WTC11 (cell line): ENCODE measurements around the gene ZMYM5. TPM values are rescaled to one million over a fixed set of nuclear protein-coding genes. Genes with fewer than 3 reads are reported as not detected.

ENCODE experiments used
- ATF2 ChIP-seq: sonication (generic); formaldehyde crosslinking; IDR thresholded peaks from 2 replicates; pipeline ENCODE4 v1.8.1; 2022; ENCODE audit warnings: low read depth, missing genetic modification reagents, borderline replicate concordance
- CBFB ChIP-seq: sonication (generic); formaldehyde crosslinking; IDR thresholded peaks from 2 replicates; pipeline ENCODE4 v1.8.1; 2022; ENCODE audit warnings: mild to moderate bottlenecking, low read depth, missing genetic modification reagents
- CREM ChIP-seq: sonication (generic); formaldehyde crosslinking; IDR thresholded peaks from 2 replicates; pipeline ENCODE4 v1.8.1; 2022; ENCODE audit warnings: mild to moderate bottlenecking, missing genetic modification reagents, moderate library complexity
- ELF4 ChIP-seq: sonication (generic); formaldehyde crosslinking; IDR thresholded peaks from 2 replicates; pipeline ENCODE4 v1.8.1; 2022; ENCODE audit warnings: low read depth, mild to moderate bottlenecking, moderate library complexity, missing genetic modification reagents
- EMX1 ChIP-seq: fragments of 250-450 bp; sonication (Bioruptor Pico); IDR thresholded peaks from 2 replicates; pipeline ENCODE4 v1.8.0; 2021; ENCODE audit warnings: mild to moderate bottlenecking
- FOXK1 ChIP-seq: sonication (generic); formaldehyde crosslinking; IDR thresholded peaks from 2 replicates; pipeline ENCODE4 v1.8.0; 2022; ENCODE audit warnings: mild to moderate bottlenecking, moderate library complexity, missing genetic modification reagents
- GABPB1 ChIP-seq: sonication (generic); formaldehyde crosslinking; IDR thresholded peaks from 2 replicates; pipeline ENCODE4 v1.8.1; 2023; ENCODE audit warnings: mild to moderate bottlenecking, missing genetic modification reagents
- NFATC4 ChIP-seq: fragments of 250-450 bp; sonication (Bioruptor Pico); IDR thresholded peaks from 2 replicates; pipeline ENCODE4 v1.9.0; 2021; ENCODE audit warnings: mild to moderate bottlenecking
- NFE2L1 ChIP-seq: sonication (generic); formaldehyde crosslinking; IDR thresholded peaks from 2 replicates; pipeline ENCODE4 v1.8.1; 2023; ENCODE audit warnings: missing genetic modification reagents
- RELA ChIP-seq: sonication (generic); formaldehyde crosslinking; IDR thresholded peaks from 2 replicates; pipeline ENCODE4 v1.8.1; 2022; ENCODE audit warnings: missing genetic modification reagents, mild to moderate bottlenecking, borderline replicate concordance
- SMAD3 ChIP-seq: sonication (generic); formaldehyde crosslinking; IDR thresholded peaks from 2 replicates; pipeline ENCODE4 v1.8.0; 2022; ENCODE audit warnings: missing genetic modification reagents, mild to moderate bottlenecking, borderline replicate concordance
- SMAD4 ChIP-seq: sonication (generic); formaldehyde crosslinking; IDR thresholded peaks from 2 replicates; pipeline ENCODE4 v1.8.0; 2022; ENCODE audit warnings: mild to moderate bottlenecking, missing genetic modification reagents
- SOX15 ChIP-seq: fragments of 250-450 bp; sonication (Bioruptor Pico); IDR thresholded peaks from 2 replicates; pipeline ENCODE4 v1.9.0; 2021; ENCODE audit warnings: mild to moderate bottlenecking
- SP1 ChIP-seq: sonication (generic); formaldehyde crosslinking; conservative IDR thresholded peaks from 2 replicates; pipeline ENCODE4 v1.8.1; 2022; ENCODE audit warnings: missing genetic modification reagents
- TEAD4 ChIP-seq: sonication (generic); formaldehyde crosslinking; IDR thresholded peaks from 2 replicates; pipeline ENCODE4 v1.8.0; 2022; ENCODE audit warnings: mild to moderate bottlenecking, missing genetic modification reagents
- ZNF121 ChIP-seq: sonication (generic); formaldehyde crosslinking; IDR thresholded peaks from 2 replicates; pipeline ENCODE4 v1.8.0; 2023; ENCODE audit warnings: missing genetic modification reagents
- ZNF219 ChIP-seq: sonication (generic); formaldehyde crosslinking; IDR thresholded peaks from 2 replicates; pipeline ENCODE4 v1.8.0; 2023; ENCODE audit warnings: missing genetic modification reagents, mild to moderate bottlenecking, borderline replicate concordance
- ZNF396 ChIP-seq: fragments of 250-450 bp; sonication (Bioruptor Pico); IDR thresholded peaks from 2 replicates; pipeline ENCODE4 v1.8.0; 2021; ENCODE audit warnings: mild to moderate bottlenecking, moderate library complexity, borderline replicate concordance
- ZNF416 ChIP-seq: fragments of 250-450 bp; sonication (Bioruptor Pico); IDR thresholded peaks from 2 replicates; pipeline ENCODE4 v1.9.0; 2021; ENCODE audit warnings: mild to moderate bottlenecking, inconsistent platforms
- total RNA-seq: library from RNA; stranded (reverse); gene quantifications from 3 replicates; pipeline ENCODE4 v1.2.3, GENCODE V29; 2021
- TF ChIP-seq, protein P1 (sequence below): sonication (generic); formaldehyde crosslinking; IDR thresholded peaks from 2 replicates; pipeline ENCODE4 v1.8.0; 2023; ENCODE audit warnings: missing genetic modification reagents, mild to moderate bottlenecking, borderline replicate concordance
- TF ChIP-seq, protein P2 (sequence below): fragments of 250-450 bp; sonication (Bioruptor Pico); IDR thresholded peaks from 2 replicates; pipeline ENCODE4 v2.1.2; 2022; ENCODE audit warnings: mild to moderate bottlenecking, moderate library complexity
- TF ChIP-seq, protein P3 (sequence below): sonication (generic); formaldehyde crosslinking; IDR thresholded peaks from 2 replicates; pipeline ENCODE4 v1.8.0; 2022; ENCODE audit warnings: mild to moderate bottlenecking, missing genetic modification reagents
- TF ChIP-seq, protein P4 (sequence below): sonication (generic); formaldehyde crosslinking; IDR thresholded peaks from 2 replicates; pipeline ENCODE4 v1.8.1; 2023; ENCODE audit warnings: mild to moderate bottlenecking, missing genetic modification reagents, moderate library complexity
- TF ChIP-seq, protein P5 (sequence below): sonication (generic); formaldehyde crosslinking; IDR thresholded peaks from 2 replicates; pipeline ENCODE4 v1.8.1; 2022; ENCODE audit warnings: mild to moderate bottlenecking, missing genetic modification reagents, moderate library complexity, borderline replicate concordance
- TF ChIP-seq, protein P6 (sequence below): sonication (generic); formaldehyde crosslinking; IDR thresholded peaks from 2 replicates; pipeline ENCODE4 v1.8.1; 2022; ENCODE audit warnings: mild to moderate bottlenecking, moderate library complexity, missing genetic modification reagents

The ZMYM5 gene
- total RNA-seq, 1 experiment from 2014 or later, result 10.3 TPM

- TF ChIP-seq ZNF219 (CRISPR knock-in tag), result no peak
- TF ChIP-seq SOX15, result no peak
- TF ChIP-seq SMAD4 (CRISPR knock-in tag), result no peak
- TF ChIP-seq RELA (CRISPR knock-in tag), result no peak
- no peak for TF ChIP-seq CBFB (CRISPR knock-in tag)
- TF ChIP-seq, protein P1, sequence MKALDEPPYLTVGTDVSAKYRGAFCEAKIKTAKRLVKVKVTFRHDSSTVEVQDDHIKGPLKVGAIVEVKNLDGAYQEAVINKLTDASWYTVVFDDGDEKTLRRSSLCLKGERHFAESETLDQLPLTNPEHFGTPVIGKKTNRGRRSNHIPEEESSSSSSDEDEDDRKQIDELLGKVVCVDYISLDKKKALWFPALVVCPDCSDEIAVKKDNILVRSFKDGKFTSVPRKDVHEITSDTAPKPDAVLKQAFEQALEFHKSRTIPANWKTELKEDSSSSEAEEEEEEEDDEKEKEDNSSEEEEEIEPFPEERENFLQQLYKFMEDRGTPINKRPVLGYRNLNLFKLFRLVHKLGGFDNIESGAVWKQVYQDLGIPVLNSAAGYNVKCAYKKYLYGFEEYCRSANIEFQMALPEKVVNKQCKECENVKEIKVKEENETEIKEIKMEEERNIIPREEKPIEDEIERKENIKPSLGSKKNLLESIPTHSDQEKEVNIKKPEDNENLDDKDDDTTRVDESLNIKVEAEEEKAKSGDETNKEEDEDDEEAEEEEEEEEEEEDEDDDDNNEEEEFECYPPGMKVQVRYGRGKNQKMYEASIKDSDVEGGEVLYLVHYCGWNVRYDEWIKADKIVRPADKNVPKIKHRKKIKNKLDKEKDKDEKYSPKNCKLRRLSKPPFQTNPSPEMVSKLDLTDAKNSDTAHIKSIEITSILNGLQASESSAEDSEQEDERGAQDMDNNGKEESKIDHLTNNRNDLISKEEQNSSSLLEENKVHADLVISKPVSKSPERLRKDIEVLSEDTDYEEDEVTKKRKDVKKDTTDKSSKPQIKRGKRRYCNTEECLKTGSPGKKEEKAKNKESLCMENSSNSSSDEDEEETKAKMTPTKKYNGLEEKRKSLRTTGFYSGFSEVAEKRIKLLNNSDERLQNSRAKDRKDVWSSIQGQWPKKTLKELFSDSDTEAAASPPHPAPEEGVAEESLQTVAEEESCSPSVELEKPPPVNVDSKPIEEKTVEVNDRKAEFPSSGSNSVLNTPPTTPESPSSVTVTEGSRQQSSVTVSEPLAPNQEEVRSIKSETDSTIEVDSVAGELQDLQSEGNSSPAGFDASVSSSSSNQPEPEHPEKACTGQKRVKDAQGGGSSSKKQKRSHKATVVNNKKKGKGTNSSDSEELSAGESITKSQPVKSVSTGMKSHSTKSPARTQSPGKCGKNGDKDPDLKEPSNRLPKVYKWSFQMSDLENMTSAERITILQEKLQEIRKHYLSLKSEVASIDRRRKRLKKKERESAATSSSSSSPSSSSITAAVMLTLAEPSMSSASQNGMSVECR (CRISPR knock-in tag), result 0 out of 2 replicates have a peak, but pooled peaks have one; percentile 49
- no peak for TF ChIP-seq ZNF416 (CRISPR knock-in tag)
- no peak for TF ChIP-seq ZNF121 (CRISPR knock-in tag)
- TF ChIP-seq, protein P2, sequence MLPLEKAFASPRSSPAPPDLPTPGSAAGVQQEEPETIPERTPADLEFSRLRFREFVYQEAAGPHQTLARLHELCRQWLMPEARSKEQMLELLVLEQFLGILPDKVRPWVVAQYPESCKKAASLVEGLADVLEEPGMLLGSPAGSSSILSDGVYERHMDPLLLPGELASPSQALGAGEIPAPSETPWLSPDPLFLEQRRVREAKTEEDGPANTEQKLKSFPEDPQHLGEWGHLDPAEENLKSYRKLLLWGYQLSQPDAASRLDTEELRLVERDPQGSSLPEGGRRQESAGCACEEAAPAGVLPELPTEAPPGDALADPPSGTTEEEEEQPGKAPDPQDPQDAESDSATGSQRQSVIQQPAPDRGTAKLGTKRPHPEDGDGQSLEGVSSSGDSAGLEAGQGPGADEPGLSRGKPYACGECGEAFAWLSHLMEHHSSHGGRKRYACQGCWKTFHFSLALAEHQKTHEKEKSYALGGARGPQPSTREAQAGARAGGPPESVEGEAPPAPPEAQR (CRISPR knock-in tag), result no peak
- TF ChIP-seq, protein P3, sequence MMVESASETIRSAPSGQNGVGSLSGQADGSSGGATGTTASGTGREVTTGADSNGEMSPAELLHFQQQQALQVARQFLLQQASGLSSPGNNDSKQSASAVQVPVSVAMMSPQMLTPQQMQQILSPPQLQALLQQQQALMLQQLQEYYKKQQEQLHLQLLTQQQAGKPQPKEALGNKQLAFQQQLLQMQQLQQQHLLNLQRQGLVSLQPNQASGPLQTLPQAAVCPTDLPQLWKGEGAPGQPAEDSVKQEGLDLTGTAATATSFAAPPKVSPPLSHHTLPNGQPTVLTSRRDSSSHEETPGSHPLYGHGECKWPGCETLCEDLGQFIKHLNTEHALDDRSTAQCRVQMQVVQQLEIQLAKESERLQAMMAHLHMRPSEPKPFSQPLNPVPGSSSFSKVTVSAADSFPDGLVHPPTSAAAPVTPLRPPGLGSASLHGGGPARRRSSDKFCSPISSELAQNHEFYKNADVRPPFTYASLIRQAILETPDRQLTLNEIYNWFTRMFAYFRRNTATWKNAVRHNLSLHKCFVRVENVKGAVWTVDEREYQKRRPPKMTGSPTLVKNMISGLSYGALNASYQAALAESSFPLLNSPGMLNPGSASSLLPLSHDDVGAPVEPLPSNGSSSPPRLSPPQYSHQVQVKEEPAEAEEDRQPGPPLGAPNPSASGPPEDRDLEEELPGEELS, result 0 out of 2 replicates have a peak, but pooled peaks have one; percentile 57
- 0 out of 2 replicates have a peak, but pooled peaks have one; percentile 29 for TF ChIP-seq SP1 (CRISPR knock-in tag)
- TF ChIP-seq NFE2L1 (CRISPR knock-in tag), result no peak
- TF ChIP-seq, protein P4, sequence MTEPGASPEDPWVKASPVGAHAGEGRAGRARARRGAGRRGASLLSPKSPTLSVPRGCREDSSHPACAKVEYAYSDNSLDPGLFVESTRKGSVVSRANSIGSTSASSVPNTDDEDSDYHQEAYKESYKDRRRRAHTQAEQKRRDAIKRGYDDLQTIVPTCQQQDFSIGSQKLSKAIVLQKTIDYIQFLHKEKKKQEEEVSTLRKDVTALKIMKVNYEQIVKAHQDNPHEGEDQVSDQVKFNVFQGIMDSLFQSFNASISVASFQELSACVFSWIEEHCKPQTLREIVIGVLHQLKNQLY (CRISPR knock-in tag), result no peak
- TF ChIP-seq TEAD4 (CRISPR knock-in tag), result no peak
- no peak for TF ChIP-seq NFATC4
- no peak for TF ChIP-seq ATF2 (CRISPR knock-in tag)
- TF ChIP-seq FOXK1 (CRISPR knock-in tag), result no peak
- no peak for TF ChIP-seq ELF4
- TF ChIP-seq, protein P5, sequence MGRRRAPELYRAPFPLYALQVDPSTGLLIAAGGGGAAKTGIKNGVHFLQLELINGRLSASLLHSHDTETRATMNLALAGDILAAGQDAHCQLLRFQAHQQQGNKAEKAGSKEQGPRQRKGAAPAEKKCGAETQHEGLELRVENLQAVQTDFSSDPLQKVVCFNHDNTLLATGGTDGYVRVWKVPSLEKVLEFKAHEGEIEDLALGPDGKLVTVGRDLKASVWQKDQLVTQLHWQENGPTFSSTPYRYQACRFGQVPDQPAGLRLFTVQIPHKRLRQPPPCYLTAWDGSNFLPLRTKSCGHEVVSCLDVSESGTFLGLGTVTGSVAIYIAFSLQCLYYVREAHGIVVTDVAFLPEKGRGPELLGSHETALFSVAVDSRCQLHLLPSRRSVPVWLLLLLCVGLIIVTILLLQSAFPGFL (CRISPR knock-in tag), result no peak
- TF ChIP-seq, protein P6, sequence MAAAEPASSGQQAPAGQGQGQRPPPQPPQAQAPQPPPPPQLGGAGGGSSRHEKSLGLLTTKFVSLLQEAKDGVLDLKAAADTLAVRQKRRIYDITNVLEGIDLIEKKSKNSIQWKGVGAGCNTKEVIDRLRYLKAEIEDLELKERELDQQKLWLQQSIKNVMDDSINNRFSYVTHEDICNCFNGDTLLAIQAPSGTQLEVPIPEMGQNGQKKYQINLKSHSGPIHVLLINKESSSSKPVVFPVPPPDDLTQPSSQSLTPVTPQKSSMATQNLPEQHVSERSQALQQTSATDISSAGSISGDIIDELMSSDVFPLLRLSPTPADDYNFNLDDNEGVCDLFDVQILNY (CRISPR knock-in tag), result no peak
- TF ChIP-seq ZNF396 (CRISPR knock-in tag), result no peak
- TF ChIP-seq CREM, result no peak
- TF ChIP-seq SMAD3 (CRISPR knock-in tag), result no peak
- TF ChIP-seq EMX1, result no peak
- no peak for TF ChIP-seq GABPB1
These were observed 45.1 kb downstream of the ZMYM5 start (continued) for GRCh38 chr13:19818223-19818842.
